Adipose tissue (tissue), 3 donors: Measurements from ENCODE around the gene PXT1. TPM values are rescaled to one million over a fixed set of nuclear protein-coding genes. Genes with fewer than 3 reads are reported as not detected.

Source experiments
- polyA plus RNA-seq, 3 donors: library from polyadenylated mRNA; stranded (reverse); fragments of 200-250 nt; gene quantifications; one replicate each; pipeline ENCODE4 v1.2.3, GENCODE V29; 2013
- donor health status: healthy with polysubstance abuse.
- donor health status: Bipolar disorder and iron deficiency.
- donor health status: healthy.

PXT1 gene
- polyA plus RNA-seq, 3 donors: 0.10 TPM; not detected in 2

Other genes starting within 250 kb of the PXT1 start
- gene BRPF3, start 246.1 kb downstream of the PXT1 start, polyA plus RNA-seq: 10 to 100 TPM; 11.5 to 19.2 (median 13.8) TPM
- gene PNPLA1, start 172.8 kb downstream of the PXT1 start, polyA plus RNA-seq: under 1 TPM; 0.02 to 0.22 (median 0.15) TPM
- under 1 TPM in 2 of 3 donors, not detected in 1; 0.07 to 0.51 TPM for gene BNIP5, start 106.0 kb downstream of the PXT1 start, polyA plus RNA-seq
- 1 to 10 TPM in 1 of 3 donors, under 1 TPM in 2; 0.55 to 1.0 (median 0.67) TPM for gene ETV7, start 55.2 kb downstream of the PXT1 start, polyA plus RNA-seq
- 10 to 100 TPM in 2 of 3 donors, 1 to 10 TPM in 1; 8.5 to 52.6 (median 43.8) TPM for gene KCTD20, start 146 bp upstream of the PXT1 start, polyA plus RNA-seq
- gene STK38, start 104.6 kb upstream of the PXT1 start, polyA plus RNA-seq: 10 to 100 TPM in 2 of 3 donors, 1 to 10 TPM in 1; 5.9 to 39.7 (median 13.5) TPM
- gene SRSF3, start 151.5 kb upstream of the PXT1 start, polyA plus RNA-seq: 100 to 1,000 TPM; 133 to 227 (median 211) TPM
- gene CDKN1A, start 235.9 kb upstream of the PXT1 start, polyA plus RNA-seq: 100 to 1,000 TPM in 2 of 3 donors, 10 to 100 TPM in 1; 92.4 to 540 (median 441) TPM